Measurements from ENCODE around the gene RASL10A.

Gene RASL10A

GRCh38 chr22:29266564-29267461, 48.7 kb downstream of the RASL10A start:
- no peak for DNase-seq

DNA sequence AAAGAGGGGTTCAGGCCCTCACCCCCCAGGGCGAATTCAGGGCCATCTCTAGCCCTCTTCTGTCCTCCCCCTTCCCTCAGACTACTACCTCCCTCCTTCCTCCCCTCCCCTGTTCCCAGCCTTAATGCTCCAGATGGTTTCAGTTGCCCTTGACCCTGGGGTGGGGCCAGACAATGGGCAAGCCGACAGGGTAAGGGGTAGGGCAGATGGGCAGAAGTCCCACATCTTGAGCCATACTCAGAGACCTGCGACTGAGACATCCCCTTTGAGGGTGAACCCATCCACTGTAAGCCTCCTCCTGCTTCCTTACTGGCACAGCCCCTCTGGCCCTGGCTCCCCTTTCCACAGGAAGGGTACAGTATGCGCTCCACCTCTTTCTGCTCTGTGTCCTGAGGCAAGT, 49.6 kb downstream of the RASL10A start:
- DNase-seq, result no peak

DNA sequence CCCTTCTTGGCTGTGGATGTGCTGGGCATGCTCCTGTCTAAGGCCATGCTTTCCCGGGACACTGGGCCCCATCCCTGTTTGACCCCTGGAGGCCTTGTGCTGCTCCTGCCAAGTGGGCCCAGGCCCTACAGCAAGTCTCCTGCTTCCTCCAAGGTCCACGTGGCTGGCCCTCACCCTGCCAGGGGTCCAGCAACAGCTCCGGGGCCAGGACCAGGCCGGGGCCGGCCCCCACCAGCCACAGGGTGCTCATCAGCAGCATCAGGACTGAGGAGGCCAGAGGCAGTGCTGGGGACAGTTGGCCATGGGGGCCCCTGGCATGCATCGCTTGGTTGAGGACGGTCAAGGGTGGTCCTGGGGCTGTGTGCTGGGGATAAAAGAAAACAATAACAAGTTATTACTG, 50.2 kb downstream of the RASL10A start:
- DNase-seq, result no peak

- no peak for DNase-seq
Measured at GRCh38 chr22:29263791-29264276, 51.7 kb downstream of the RASL10A start.
